ENCODE measurements around the gene XKR7. TPM values are rescaled to one million over a fixed set of nuclear protein-coding genes. Genes with fewer than 3 reads are reported as not detected.

Gene XKR7
- total RNA-seq, 1 donor from 2014 or later = not detected

DNA sequence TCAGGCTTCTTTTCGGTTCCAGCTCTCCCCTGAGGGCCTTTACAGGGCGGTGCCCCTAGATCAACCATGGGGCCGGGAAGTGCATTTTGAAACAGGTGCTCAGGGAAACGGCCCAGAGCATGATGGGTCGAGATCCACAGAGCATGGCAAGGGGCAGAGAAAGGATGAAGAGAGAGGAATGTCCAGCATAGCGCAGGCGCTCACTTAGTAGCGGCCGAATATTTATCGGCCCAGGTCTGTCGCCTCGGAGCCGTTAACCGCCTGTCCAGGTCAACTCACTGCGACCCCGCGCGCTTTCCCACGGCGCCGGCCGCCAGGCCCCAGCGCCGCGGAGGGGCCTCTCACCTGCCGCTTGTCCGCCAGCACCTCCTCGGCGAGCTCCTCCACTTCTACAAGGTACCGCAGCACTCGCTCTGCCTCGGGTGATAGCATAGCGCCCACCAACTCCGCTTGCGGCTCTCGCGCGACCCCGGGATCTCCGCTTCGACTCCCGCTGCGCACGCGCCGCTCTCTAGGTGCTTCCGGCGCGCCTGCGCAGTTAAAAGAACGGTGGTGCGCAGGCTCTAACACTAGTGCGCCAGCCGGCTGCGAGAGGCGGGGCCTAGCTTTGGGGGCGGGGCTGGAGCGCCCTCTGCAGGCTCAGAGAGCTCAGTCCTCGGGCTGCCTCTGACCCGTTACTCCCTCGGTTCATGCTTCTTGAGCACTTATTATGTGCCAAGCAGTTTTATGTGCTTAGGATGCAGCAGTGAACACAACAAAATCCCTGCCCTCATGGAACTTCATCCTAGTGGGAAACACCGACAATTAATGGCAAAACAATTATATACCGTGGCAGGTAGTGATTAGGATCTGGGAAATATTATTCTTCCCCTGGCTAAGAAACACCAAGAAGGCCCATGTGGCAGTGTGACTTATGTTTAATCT is 16.2 kb upstream of the XKR7 start, which contains the start of gene PDRG1:
Gene PDRG1, minus strand, starts transcription at position 517 of the 924 bp plus-strand sequence. Its CDS starts 85 bp downstream, at position 432.
- no peaks in the 10 kb centered on the region for H3K9me3 Mint-ChIP-seq (ENCODE audit: unreplicated experiment)
- H3K4me1 Mint-ChIP-seq (ENCODE audit: unreplicated experiment) = peaks cover 16% of the 10 kb centered on the region
- H3K36me3 Mint-ChIP-seq (ENCODE audit: unreplicated experiment) = peaks cover 17% of the 10 kb centered on the region
- TF ChIP-seq, protein P1, sequence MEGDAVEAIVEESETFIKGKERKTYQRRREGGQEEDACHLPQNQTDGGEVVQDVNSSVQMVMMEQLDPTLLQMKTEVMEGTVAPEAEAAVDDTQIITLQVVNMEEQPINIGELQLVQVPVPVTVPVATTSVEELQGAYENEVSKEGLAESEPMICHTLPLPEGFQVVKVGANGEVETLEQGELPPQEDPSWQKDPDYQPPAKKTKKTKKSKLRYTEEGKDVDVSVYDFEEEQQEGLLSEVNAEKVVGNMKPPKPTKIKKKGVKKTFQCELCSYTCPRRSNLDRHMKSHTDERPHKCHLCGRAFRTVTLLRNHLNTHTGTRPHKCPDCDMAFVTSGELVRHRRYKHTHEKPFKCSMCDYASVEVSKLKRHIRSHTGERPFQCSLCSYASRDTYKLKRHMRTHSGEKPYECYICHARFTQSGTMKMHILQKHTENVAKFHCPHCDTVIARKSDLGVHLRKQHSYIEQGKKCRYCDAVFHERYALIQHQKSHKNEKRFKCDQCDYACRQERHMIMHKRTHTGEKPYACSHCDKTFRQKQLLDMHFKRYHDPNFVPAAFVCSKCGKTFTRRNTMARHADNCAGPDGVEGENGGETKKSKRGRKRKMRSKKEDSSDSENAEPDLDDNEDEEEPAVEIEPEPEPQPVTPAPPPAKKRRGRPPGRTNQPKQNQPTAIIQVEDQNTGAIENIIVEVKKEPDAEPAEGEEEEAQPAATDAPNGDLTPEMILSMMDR (IDR thresholded peaks at IDR 0.05) = peak; percentile 97
- DNase-seq (ENCODE audit: extremely low spot score, unreplicated experiment) = peak; percentile 99
- peak within 1 kb of the TSS; percentile 91 for H3K27ac Mint-ChIP-seq (ENCODE audit: unreplicated experiment)
- peak within 1 kb of the TSS; percentile 97 for H3K4me3 Mint-ChIP-seq (ENCODE audit: unreplicated experiment)
- H3K27me3 Mint-ChIP-seq (ENCODE audit: unreplicated experiment) = peaks cover 10% of the 10 kb centered on the region

DNA sequence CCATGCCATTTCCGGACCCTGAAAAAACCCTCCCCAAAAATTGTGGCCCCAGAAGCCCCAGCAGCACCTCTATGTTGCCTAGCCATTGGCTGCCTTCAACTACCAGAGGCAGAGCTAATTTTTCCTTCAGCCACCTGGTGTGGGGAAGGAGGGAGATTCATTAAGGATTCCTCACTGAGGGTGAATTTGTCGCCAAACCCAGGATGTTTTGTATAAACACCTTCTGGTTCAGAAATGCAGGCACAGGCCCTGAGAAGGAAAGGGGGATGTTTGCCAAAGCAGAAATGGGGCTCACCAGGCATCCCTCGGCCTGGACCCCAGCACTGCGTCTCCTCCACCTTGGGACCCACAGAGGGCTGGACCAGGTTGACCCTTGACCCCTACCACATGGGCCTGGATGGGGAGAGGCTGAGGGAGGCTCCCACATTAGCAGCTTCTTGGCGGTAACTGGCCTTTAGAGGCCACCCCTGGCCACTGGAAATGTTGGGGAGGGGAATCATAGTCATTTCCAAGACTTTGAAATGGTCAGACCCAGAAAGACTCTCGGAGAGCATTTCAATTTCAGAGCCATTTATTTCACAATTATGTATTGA is 14.3 kb upstream of the XKR7 start:
- TF ChIP-seq, protein P1 (IDR thresholded peaks at IDR 0.05) = no peak
- no peak for DNase-seq (ENCODE audit: extremely low spot score, unreplicated experiment)
- Mint-ChIP-seq H3K36me3 (ENCODE audit: unreplicated experiment) (peaks cover 8% of the 10 kb centered on the region), H3K9me3 (ENCODE audit: unreplicated experiment) (no peaks in the 10 kb centered on the region), H3K27me3 (ENCODE audit: unreplicated experiment) (peaks cover 16% of the 10 kb centered on the region), H3K27ac (ENCODE audit: unreplicated experiment) (no peak overlapping the region), H3K4me1 (ENCODE audit: unreplicated experiment) (peaks cover 16% of the 10 kb centered on the region), H3K4me3 (ENCODE audit: unreplicated experiment) (no peak overlapping the region)

DNA sequence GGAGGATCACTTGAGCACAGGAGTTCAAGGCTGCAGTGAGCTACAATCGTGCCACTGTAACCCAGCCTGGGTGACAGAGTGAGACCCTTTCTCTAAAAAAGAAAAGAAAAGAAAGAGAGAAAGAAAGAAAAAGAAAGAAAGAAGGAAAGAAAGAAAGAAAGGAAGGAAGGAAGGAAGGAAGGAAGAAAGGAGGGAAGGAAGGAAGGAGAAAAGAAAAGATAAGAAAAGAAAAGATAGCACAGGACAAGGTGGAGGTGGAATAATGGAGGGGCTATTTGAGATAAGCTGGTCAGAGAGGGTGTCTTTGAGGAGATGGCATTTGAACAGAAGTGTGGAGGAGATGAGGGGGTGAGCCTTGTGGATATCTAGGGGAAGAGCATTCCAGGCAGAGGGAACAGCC is 13.5 kb upstream of the XKR7 start:
- peaks cover 23% of the 10 kb centered on the region for H3K27me3 Mint-ChIP-seq (ENCODE audit: unreplicated experiment)
- no peak overlapping the region for H3K4me3 Mint-ChIP-seq (ENCODE audit: unreplicated experiment)
- TF ChIP-seq, protein P1 (IDR thresholded peaks at IDR 0.05) = no peak
- H3K9me3 Mint-ChIP-seq (ENCODE audit: unreplicated experiment) = no peaks in the 10 kb centered on the region
- peaks cover 16% of the 10 kb centered on the region for H3K4me1 Mint-ChIP-seq (ENCODE audit: unreplicated experiment)
- no peak for DNase-seq (ENCODE audit: extremely low spot score, unreplicated experiment)
- H3K36me3 Mint-ChIP-seq (ENCODE audit: unreplicated experiment) = peaks cover 4% of the 10 kb centered on the region
- no peak overlapping the region for H3K27ac Mint-ChIP-seq (ENCODE audit: unreplicated experiment)

DNA sequence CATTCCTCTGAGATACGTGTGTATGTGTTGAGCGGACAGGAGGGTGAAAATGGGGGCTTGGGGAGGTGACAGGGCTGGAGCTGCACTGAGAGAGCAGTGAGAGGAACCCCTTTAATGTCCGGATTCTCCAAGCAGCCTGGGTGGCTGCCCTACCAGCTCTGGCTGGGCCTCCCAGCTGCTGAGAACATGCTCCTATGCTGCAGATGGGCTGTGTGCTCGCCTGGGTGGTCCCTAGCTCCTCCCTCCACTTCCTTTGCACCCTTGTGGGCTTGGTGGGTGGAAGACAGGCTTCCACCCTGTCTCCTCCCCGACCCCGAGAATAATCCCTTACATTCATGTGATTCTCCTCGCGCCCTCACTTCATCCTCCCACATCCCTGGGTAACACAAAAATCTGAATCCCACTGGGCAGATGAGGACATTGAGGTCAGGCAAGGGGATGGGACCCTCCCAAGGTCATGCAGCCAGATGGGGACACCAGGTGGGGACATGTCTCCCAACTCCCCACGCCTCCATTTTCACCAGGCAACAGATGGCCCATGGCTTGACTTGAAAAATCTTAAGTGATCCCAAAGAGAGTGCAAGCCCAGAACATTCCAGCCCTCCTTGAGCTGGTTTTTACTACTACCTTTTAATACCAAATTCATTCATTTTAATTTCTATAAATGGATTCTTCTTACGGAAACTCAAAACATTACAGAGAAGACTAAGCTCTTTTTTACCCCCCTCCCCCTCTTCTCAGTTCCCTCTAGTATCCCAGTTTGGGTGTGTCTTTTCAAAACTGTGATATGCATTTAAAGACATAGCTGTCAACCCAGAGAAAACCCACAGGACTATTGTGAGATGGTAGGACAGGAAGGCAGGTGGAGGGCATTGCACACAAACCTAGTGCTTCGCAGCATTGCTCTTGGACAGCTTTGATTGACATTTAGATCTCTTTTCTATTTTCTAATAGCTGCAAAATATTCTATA is 11.1 kb upstream of the XKR7 start:
- Mint-ChIP-seq H3K4me3 (ENCODE audit: unreplicated experiment) (no peak overlapping the region), H3K27ac (ENCODE audit: unreplicated experiment) (no peak overlapping the region), H3K9me3 (ENCODE audit: unreplicated experiment) (no peaks in the 10 kb centered on the region), H3K27me3 (ENCODE audit: unreplicated experiment) (peaks cover 40% of the 10 kb centered on the region), H3K4me1 (ENCODE audit: unreplicated experiment) (peaks cover under 1% of the 10 kb centered on the region), H3K36me3 (ENCODE audit: unreplicated experiment) (no peaks in the 10 kb centered on the region)
- no peak for DNase-seq (ENCODE audit: extremely low spot score, unreplicated experiment)
- TF ChIP-seq, protein P1 (IDR thresholded peaks at IDR 0.05) = no peak
